ENCODE results near the gene TMEM52B.

TMEM52B gene

GRCh38 chr12:10178821-10179220 is at the start of gene TMEM52B:
Gene TMEM52B, plus strand, starts transcription at chr12:10179032. Its CDS starts 543 bp downstream, at chr12:10179575.
- peak; percentile 42 for DNase-seq (ENCODE audit: low spot score)
- no peak for FAIRE-seq

- FAIRE-seq, result no peak
- DNase-seq (ENCODE audit: low spot score), result no peak
These were observed 48.8 kb upstream of the TMEM52B start, which contains the start of gene CLEC7A for GRCh38 chr12:10130042-10130441. Gene CLEC7A, minus strand, starts transcription at chr12:10130199. Its CDS starts 117 bp downstream, at chr12:10130082.

- no peak for FAIRE-seq
- DNase-seq (ENCODE audit: low spot score), result no peak
These were observed 47.6 kb upstream of the TMEM52B start for GRCh38 chr12:10131111-10131690.

- DNase-seq (ENCODE audit: low spot score) (no peak), FAIRE-seq (no peak)
These were observed 45.9 kb upstream of the TMEM52B start for GRCh38 chr12:10132850-10133370.

GRCh38 chr12:10135126-10135525 is 43.7 kb upstream of the TMEM52B start:
- FAIRE-seq, result no peak
- DNase-seq (ENCODE audit: low spot score), result no peak

- no peak for FAIRE-seq
- DNase-seq (ENCODE audit: low spot score), result no peak
These were observed 42.1 kb upstream of the TMEM52B start for GRCh38 chr12:10136637-10137205.

- DNase-seq (ENCODE audit: low spot score), result peak; percentile 10
- no peak for FAIRE-seq
These were observed 38.8 kb upstream of the TMEM52B start for GRCh38 chr12:10140001-10140400.

- no peak for FAIRE-seq
- DNase-seq (ENCODE audit: low spot score), result no peak
These were observed 35.7 kb upstream of the TMEM52B start for GRCh38 chr12:10142976-10143589.

- DNase-seq (ENCODE audit: low spot score) (no peak), FAIRE-seq (no peak)
These were observed 31.0 kb upstream of the TMEM52B start for GRCh38 chr12:10147714-10148403.

- no peak for FAIRE-seq
- no peak for DNase-seq (ENCODE audit: low spot score)
These were observed 27.2 kb upstream of the TMEM52B start for GRCh38 chr12:10151621-10152020.

- no peak for FAIRE-seq
- DNase-seq (ENCODE audit: low spot score), result peak; percentile 27
These were observed 25.3 kb upstream of the TMEM52B start for GRCh38 chr12:10153271-10154144.

GRCh38 chr12:10154145-10154496 is 24.7 kb upstream of the TMEM52B start:
- no peak for FAIRE-seq

GRCh38 chr12:10155966-10156365 is 22.9 kb upstream of the TMEM52B start:
- no peak for FAIRE-seq
- DNase-seq (ENCODE audit: low spot score), result no peak

More at GRCh38 chr12:10154145-10154496, 24.7 kb upstream of the TMEM52B start:
- no peak for DNase-seq (ENCODE audit: low spot score)

GRCh38 chr12:10158406-10158805 is 20.4 kb upstream of the TMEM52B start:
- FAIRE-seq (no peak), DNase-seq (ENCODE audit: low spot score) (no peak)

GRCh38 chr12:10159280-10159679 is 19.6 kb upstream of the TMEM52B start:
- no peak for DNase-seq (ENCODE audit: low spot score)
- no peak for FAIRE-seq

- FAIRE-seq, result no peak
- no peak for DNase-seq (ENCODE audit: low spot score)
These were observed 18.0 kb upstream of the TMEM52B start for GRCh38 chr12:10160617-10161385.

GRCh38 chr12:10163084-10163483 is 15.7 kb upstream of the TMEM52B start:
- FAIRE-seq, result no peak
- DNase-seq (ENCODE audit: low spot score), result no peak

- DNase-seq (ENCODE audit: low spot score) (no peak), FAIRE-seq (no peak)
These were observed 13.4 kb upstream of the TMEM52B start for GRCh38 chr12:10165421-10165820.

- FAIRE-seq (no peak), DNase-seq (ENCODE audit: low spot score) (no peak)
These were observed 11.2 kb upstream of the TMEM52B start for GRCh38 chr12:10167599-10167998.

GRCh38 chr12:10169104-10169503 is 9.7 kb upstream of the TMEM52B start:
- DNase-seq (ENCODE audit: low spot score) (no peak), FAIRE-seq (no peak)

Measured in RCC 7860 (cell line).